ENCODE data around the gene C10orf90. TPM values are rescaled to one million over a fixed set of nuclear protein-coding genes. Genes with fewer than 3 reads are reported as not detected.

C10orf90 gene
- total RNA-seq, 1 experiment from 2014 or later, result not detected

DNA sequence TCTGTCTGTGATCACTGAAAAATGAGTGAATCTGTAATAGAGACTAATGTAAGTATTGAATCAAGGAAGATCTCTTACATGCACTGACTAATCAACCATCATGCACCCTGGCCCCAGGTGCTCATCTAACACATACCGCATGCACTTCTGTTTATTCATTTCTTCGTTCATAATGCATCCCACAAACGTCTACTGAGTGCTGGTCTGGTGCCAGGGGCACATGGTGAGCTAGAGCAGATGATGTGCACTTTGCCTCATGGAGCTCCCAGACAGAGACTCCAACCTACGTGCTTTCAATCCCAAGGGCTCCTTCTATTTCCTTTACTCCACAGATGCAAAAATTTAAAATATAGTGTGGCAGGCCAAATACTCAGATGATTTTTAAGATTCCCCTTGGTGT is 10.7 kb downstream of the C10orf90 start:
- no peaks in the 10 kb centered on the region for H3K27me3 Mint-ChIP-seq (ENCODE audit: insufficient read depth, unreplicated experiment)
- ChIA-PET POLR2A (no interaction called here), CTCF (no interaction called here)
- DNase-seq (ENCODE audit: unreplicated experiment), result no peak
- H3K4me1 Mint-ChIP-seq (ENCODE audit: insufficient read depth, unreplicated experiment), result peaks cover 5% of the 10 kb centered on the region
- TF ChIP-seq, protein P1, sequence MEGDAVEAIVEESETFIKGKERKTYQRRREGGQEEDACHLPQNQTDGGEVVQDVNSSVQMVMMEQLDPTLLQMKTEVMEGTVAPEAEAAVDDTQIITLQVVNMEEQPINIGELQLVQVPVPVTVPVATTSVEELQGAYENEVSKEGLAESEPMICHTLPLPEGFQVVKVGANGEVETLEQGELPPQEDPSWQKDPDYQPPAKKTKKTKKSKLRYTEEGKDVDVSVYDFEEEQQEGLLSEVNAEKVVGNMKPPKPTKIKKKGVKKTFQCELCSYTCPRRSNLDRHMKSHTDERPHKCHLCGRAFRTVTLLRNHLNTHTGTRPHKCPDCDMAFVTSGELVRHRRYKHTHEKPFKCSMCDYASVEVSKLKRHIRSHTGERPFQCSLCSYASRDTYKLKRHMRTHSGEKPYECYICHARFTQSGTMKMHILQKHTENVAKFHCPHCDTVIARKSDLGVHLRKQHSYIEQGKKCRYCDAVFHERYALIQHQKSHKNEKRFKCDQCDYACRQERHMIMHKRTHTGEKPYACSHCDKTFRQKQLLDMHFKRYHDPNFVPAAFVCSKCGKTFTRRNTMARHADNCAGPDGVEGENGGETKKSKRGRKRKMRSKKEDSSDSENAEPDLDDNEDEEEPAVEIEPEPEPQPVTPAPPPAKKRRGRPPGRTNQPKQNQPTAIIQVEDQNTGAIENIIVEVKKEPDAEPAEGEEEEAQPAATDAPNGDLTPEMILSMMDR (IDR thresholded peaks at IDR 0.05; ENCODE audit: unreplicated experiment), result no peak
- intact Hi-C loops (cut with micrococcal nuclease), result no loop called here
- H3K4me3 Mint-ChIP-seq (ENCODE audit: unreplicated experiment), result no peak overlapping the region
- no peaks in the 10 kb centered on the region for H3K36me3 Mint-ChIP-seq (ENCODE audit: insufficient read depth, unreplicated experiment)
- H3K9me3 Mint-ChIP-seq (ENCODE audit: unreplicated experiment), result no peaks in the 10 kb centered on the region
- H3K27ac Mint-ChIP-seq (ENCODE audit: low read depth, unreplicated experiment), result no peak overlapping the region
- BruUV-seq (replicated peaks), result no TSS peak

DNA sequence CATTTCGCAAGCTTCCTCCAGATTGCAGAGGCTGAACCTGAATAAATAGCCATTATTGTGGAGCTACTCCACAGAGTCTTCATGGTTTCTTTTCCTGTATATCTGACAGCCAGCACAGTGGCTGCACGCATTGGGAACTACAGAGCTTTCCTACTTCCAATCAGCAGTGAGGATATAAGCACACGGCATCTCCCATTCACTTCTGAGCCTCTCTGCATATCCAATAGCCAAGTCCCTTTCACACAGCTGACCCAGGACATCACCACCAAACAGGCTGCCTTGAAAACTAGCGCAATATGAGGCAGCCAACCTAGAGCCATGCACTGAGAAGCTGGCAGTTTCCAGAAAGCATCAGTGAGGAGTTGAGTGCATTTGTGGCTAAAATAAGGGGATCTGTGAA is 11.6 kb downstream of the C10orf90 start:
- BruUV-seq (replicated peaks), result no TSS peak
- Mint-ChIP-seq H3K4me1 (ENCODE audit: insufficient read depth, unreplicated experiment) (peaks cover 4% of the 10 kb centered on the region), H3K4me3 (ENCODE audit: unreplicated experiment) (no peak overlapping the region)

DNA sequence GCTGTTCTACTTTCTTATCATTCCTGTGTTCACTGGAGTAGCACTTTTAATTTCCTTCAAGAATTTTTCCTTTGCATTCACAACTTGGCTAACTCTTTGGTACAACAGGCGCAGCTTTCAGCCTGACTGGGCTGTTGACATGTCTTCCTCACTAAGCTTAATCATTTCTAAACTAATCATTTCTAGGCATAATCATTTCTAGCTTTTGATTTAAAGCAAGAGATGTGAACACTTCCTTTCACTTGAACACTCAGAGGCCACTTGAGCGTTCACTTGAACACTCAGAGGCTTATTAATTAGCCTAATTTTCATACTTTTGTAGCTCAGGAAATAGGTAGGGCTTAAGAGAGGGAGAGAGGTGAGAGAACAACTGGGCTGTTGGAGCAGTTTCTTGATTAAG is 15.9 kb downstream of the C10orf90 start:
- TF ChIP-seq, protein P1 (IDR thresholded peaks at IDR 0.05; ENCODE audit: unreplicated experiment), result no peak
- Mint-ChIP-seq H3K4me3 (ENCODE audit: unreplicated experiment) (no peak overlapping the region), H3K4me1 (ENCODE audit: insufficient read depth, unreplicated experiment) (no peaks in the 10 kb centered on the region), H3K36me3 (ENCODE audit: insufficient read depth, unreplicated experiment) (no peaks in the 10 kb centered on the region), H3K27ac (ENCODE audit: low read depth, unreplicated experiment) (no peak overlapping the region), H3K27me3 (ENCODE audit: insufficient read depth, unreplicated experiment) (peaks cover 14% of the 10 kb centered on the region), H3K9me3 (ENCODE audit: unreplicated experiment) (no peaks in the 10 kb centered on the region)
- intact Hi-C loops (cut with micrococcal nuclease), result no loop called here
- no TSS peak for BruUV-seq (replicated peaks)
- CTCF ChIA-PET, result no interaction called here
- POLR2A ChIA-PET, result no interaction called here
- DNase-seq (ENCODE audit: unreplicated experiment), result no peak

More for the DNA sequence above, 11.6 kb downstream of the C10orf90 start:
- Mint-ChIP-seq H3K27ac (ENCODE audit: low read depth, unreplicated experiment) (no peak overlapping the region), H3K9me3 (ENCODE audit: unreplicated experiment) (no peaks in the 10 kb centered on the region), H3K36me3 (ENCODE audit: insufficient read depth, unreplicated experiment) (no peaks in the 10 kb centered on the region), H3K27me3 (ENCODE audit: insufficient read depth, unreplicated experiment) (peaks cover 4% of the 10 kb centered on the region)
- POLR2A ChIA-PET, result no interaction called here
- intact Hi-C loops (cut with micrococcal nuclease), result no loop called here
- TF ChIP-seq, protein P1 (IDR thresholded peaks at IDR 0.05; ENCODE audit: unreplicated experiment), result no peak
- CTCF ChIA-PET, result no interaction called here
- no peak for DNase-seq (ENCODE audit: unreplicated experiment)

DNA sequence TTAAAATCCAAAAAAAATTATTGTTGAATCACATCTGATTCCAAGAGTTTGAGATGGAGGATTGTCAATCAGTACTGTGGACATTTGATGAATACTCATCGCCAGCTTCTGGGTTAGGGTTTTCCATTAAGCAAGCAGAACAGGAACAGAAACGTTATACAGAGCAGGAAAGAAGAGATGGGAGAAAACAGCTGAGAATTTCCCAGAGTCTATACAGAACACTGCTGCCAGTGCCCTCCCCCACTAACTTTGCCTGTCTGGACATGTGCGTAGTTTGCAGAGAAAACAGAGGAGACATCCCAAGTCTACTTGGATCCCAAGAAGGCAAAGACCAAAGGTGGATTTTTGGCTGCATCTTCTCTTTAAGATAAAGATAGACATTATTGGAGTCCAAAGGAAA is 19.0 kb downstream of the C10orf90 start:
- CTCF ChIA-PET, result no interaction called here
- no TSS peak for BruUV-seq (replicated peaks)
- POLR2A ChIA-PET, result no interaction called here

More for the DNA sequence above, 19.0 kb downstream of the C10orf90 start:
- Mint-ChIP-seq H3K9me3 (ENCODE audit: unreplicated experiment) (no peaks in the 10 kb centered on the region), H3K4me3 (ENCODE audit: unreplicated experiment) (no peak overlapping the region), H3K27me3 (ENCODE audit: insufficient read depth, unreplicated experiment) (peaks cover 14% of the 10 kb centered on the region), H3K27ac (ENCODE audit: low read depth, unreplicated experiment) (no peak overlapping the region), H3K4me1 (ENCODE audit: insufficient read depth, unreplicated experiment) (peaks cover 5% of the 10 kb centered on the region), H3K36me3 (ENCODE audit: insufficient read depth, unreplicated experiment) (no peaks in the 10 kb centered on the region)
- no peak for DNase-seq (ENCODE audit: unreplicated experiment)
- intact Hi-C loops (cut with micrococcal nuclease), result no loop called here
- TF ChIP-seq, protein P1 (IDR thresholded peaks at IDR 0.05; ENCODE audit: unreplicated experiment), result no peak
